Measurements from ENCODE around the gene PRXL2C.

The PRXL2C gene

GRCh38 chr9:96612105-96612965, 42.8 kb downstream of the PRXL2C start:
- CTCF ChIA-PET = interaction anchor here (1.6 kb wide), 1 partner anchor 14 kb away, joined by 3 read pairs; no protein-coding TSS in a partner anchor
- no peak for TF ChIP-seq CTCF (IDR thresholded peaks at IDR 0.05; ENCODE audit: control extremely low read depth, extremely low read depth, low read depth, missing control alignments)
- POLR2A ChIA-PET = no interaction called here
- DNase-seq (ENCODE audit: extremely low spot score) = no peak

- no peak for TF ChIP-seq CTCF (IDR thresholded peaks at IDR 0.05; ENCODE audit: control extremely low read depth, extremely low read depth, low read depth, missing control alignments)
- ChIA-PET POLR2A (no interaction called here), CTCF (interaction anchor here (1.6 kb wide), 1 partner anchor 15 kb away, joined by 3 read pairs; no protein-coding TSS in a partner anchor)
- no peak for DNase-seq (ENCODE audit: extremely low spot score)
Measured at GRCh38 chr9:96611302-96611701, 43.8 kb downstream of the PRXL2C start.

- POLR2A ChIA-PET = no interaction called here
- CTCF ChIA-PET = no interaction called here
Measured at GRCh38 chr9:96609732-96610131, 45.4 kb downstream of the PRXL2C start.

GRCh38 chr9:96607971-96608370, 47.1 kb downstream of the PRXL2C start:
- ChIA-PET CTCF (no interaction called here), POLR2A (no interaction called here)
- no peak for DNase-seq (ENCODE audit: extremely low spot score)
- TF ChIP-seq CTCF (IDR thresholded peaks at IDR 0.05; ENCODE audit: control extremely low read depth, extremely low read depth, low read depth, missing control alignments) = no peak

More at GRCh38 chr9:96609732-96610131, 45.4 kb downstream of the PRXL2C start:
- no peak for TF ChIP-seq CTCF (IDR thresholded peaks at IDR 0.05; ENCODE audit: control extremely low read depth, extremely low read depth, low read depth, missing control alignments)
- no peak for DNase-seq (ENCODE audit: extremely low spot score)

- TF ChIP-seq CTCF (IDR thresholded peaks at IDR 0.05; ENCODE audit: control extremely low read depth, extremely low read depth, low read depth, missing control alignments) = no peak
- ChIA-PET CTCF (interaction anchor here (1.3 kb wide), 1 partner anchor 14 kb away, joined by 3 read pairs; no protein-coding TSS in a partner anchor), POLR2A (no interaction called here)
- no peak for DNase-seq (ENCODE audit: extremely low spot score)
Measured at GRCh38 chr9:96605328-96605727, 49.8 kb downstream of the PRXL2C start.

GRCh38 chr9:96604004-96604319, 51.2 kb downstream of the PRXL2C start:
- no peak for DNase-seq (ENCODE audit: extremely low spot score)
- POLR2A ChIA-PET = no interaction called here
- no peak for TF ChIP-seq CTCF (IDR thresholded peaks at IDR 0.05; ENCODE audit: control extremely low read depth, extremely low read depth, low read depth, missing control alignments)
- CTCF ChIA-PET = no interaction called here

Data from GM10248 (cell line).